OCI-LY7 (cell line): ENCODE results near the gene ETFBKMT. TPM values are rescaled to one million over a fixed set of nuclear protein-coding genes. Genes with fewer than 3 reads are reported as not detected.
"Not testable (repeated sequence)": the region's sequence is repeated elsewhere in the genome, so short reads cannot be mapped to it uniquely, and the experiment has no call there.

Source experiments
- BruUV-seq: library from RNA; stranded (reverse); fragments of 400-500 nt; replicated peaks from 2 replicates; lab custom pipeline; 2021; lab: Mats Ljungman, UMichigan
- CTCF ChIA-PET: fragments of 300-600 bp; sonication (Branson Sonifier 250); formaldehyde crosslinking; loops from one replicate; lab custom pipeline; 2022; ENCODE audit warnings: antibody characterized with exemption; ENCODE audit not compliant: unreplicated experiment; lab: Charles Lee
- POLR2A ChIA-PET: fragments of 300-600 bp; sonication (Branson Sonifier 250); formaldehyde crosslinking; loops from one replicate; lab custom pipeline; 2022; ENCODE audit warnings: antibody characterized with exemption; lab: Charles Lee
- DNase-seq: peaks from one replicate; pipeline ENCODE4 v3.0.0-alpha.2; 2015; ENCODE audit warnings: low spot score
- H2AFZ ChIP-seq: fragments of 200-600 bp; sonication (generic), shearing (Covaris generic); 2 replicates; pipeline ENCODE4 v1.6.1; 2014; ENCODE audit warnings: mild to moderate bottlenecking, antibody characterized with exemption, low read length, moderate library complexity
- H3K27ac ChIP-seq: fragments of 200-600 bp; sonication (generic); 2 replicates; pipeline ENCODE4 v1.5.1; 2014; ENCODE audit warnings: mixed run types, low read depth, mild to moderate bottlenecking, moderate library complexity, low read length, inconsistent platforms; ENCODE audit not compliant: poor library complexity, severe bottlenecking
- H3K36me3 ChIP-seq: fragments of 200-600 bp; sonication (generic); 2 replicates; pipeline ENCODE4 v1.6.1; 2014; ENCODE audit warnings: mild to moderate bottlenecking, antibody characterized with exemption, low read length, moderate library complexity, mixed read lengths; ENCODE audit not compliant: insufficient read depth
- H3K4me1 ChIP-seq: fragments of 200-600 bp; sonication (generic); 2 replicates; pipeline ENCODE4 v1.5.1; 2014; ENCODE audit warnings: mild to moderate bottlenecking, low read length; ENCODE audit not compliant: insufficient read depth, poor library complexity, severe bottlenecking
- H3K4me2 ChIP-seq: fragments of 200-600 bp; sonication (generic); 2 replicates; pipeline ENCODE4 v1.6.1; 2014; ENCODE audit warnings: mild to moderate bottlenecking, low read length
- H3K4me3 ChIP-seq: fragments of 200-600 bp; sonication (generic); 2 replicates; pipeline ENCODE4 v1.5.1; 2014; ENCODE audit warnings: mild to moderate bottlenecking, low read depth, low read length; ENCODE audit not compliant: poor library complexity, severe bottlenecking
- H3K79me2 ChIP-seq: fragments of 200-600 bp; sonication (generic); 2 replicates; pipeline ENCODE4 v1.6.1; 2016; ENCODE audit warnings: low read depth, mild to moderate bottlenecking, low read length, moderate library complexity, mixed read lengths; ENCODE audit not compliant: insufficient read depth
- H3K9me2 ChIP-seq: fragments of 200-600 bp; sonication (generic); 2 replicates; pipeline ENCODE4 v1.6.1; 2016; ENCODE audit warnings: mild to moderate bottlenecking, low read length, mixed read lengths; ENCODE audit not compliant: insufficient read depth
- H3K9me3 ChIP-seq: fragments of 200-600 bp; sonication (generic); 2 replicates; pipeline ENCODE4 v1.6.1; 2014; ENCODE audit warnings: mild to moderate bottlenecking, mixed run types, low read length, mixed read lengths
- H4K20me1 ChIP-seq: fragments of 200-600 bp; sonication (generic); 2 replicates; pipeline ENCODE4 v1.6.1; 2014; ENCODE audit warnings: mild to moderate bottlenecking, antibody characterized with exemption, low read length, moderate library complexity, mixed read lengths; ENCODE audit not compliant: insufficient read depth
- CTCF ChIP-seq: fragments of 200-600 bp; sonication (generic); conservative IDR thresholded peaks from 2 replicates; pipeline ENCODE4 v1.5.1; 2014; ENCODE audit warnings: mild to moderate bottlenecking, antibody characterized with exemption, low read length, moderate library complexity, mixed read lengths
- EZH2phosphoT487 ChIP-seq: fragments of 200-600 bp; sonication (generic); IDR thresholded peaks from 2 replicates; pipeline ENCODE4 v1.6.1; 2018; ENCODE audit warnings: low read depth, borderline replicate concordance, mild to moderate bottlenecking, mixed run types, antibody characterized with exemption, low read length, moderate library complexity, mixed read lengths
- intact Hi-C: fragments of 100-400 bp; cut with micrococcal nuclease; formaldehyde crosslinking; loops from one replicate; pipeline ENCODE4 v1.10.0; 2022; ENCODE audit not compliant: unreplicated experiment
- total RNA-seq, 2 experiments: library from RNA; depleted of rRNA in 1 of 2; stranded (reverse); fragments of >200 nt in 1 of 2; shearing (Covaris generic) in 1 of 2; gene quantifications; 2 replicates each; pipeline ENCODE4 v1.2.3, GENCODE V29; 2014 to 2022

Gene ETFBKMT
- total RNA-seq, 2 experiments from 2014 or later, result 0.92 to 2.8 TPM

DNA sequence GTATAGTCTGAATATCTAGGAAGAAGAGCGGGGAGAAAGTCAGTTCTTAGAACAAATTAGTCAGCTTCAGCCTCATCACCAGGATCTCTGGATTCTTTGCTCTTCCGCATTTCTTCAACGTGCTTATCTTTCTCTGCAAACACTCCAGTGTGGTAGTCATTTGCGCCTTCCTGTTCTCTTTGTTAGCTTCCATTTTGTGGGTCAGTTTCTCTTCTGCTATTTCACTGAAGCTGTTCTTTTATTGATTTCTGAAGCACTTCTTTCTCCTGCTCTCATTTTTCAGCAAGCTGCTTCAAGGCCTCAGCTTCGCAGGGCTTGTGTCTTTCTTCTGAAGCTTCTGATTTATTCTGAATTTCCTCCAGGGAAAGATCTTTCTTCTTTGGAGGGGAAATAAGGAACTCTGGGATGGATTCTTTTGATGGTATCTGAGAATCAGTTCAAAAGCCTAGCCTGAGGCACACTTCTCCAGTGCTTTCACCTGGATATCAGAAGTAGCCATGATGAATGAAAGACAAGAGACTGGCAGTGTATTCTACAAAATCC lies 55.9 kb downstream of the ETFBKMT start:
- Histone ChIP-seq H4K20me1 (no peaks in the 10 kb centered on the region), H3K4me1 (peaks cover 20% of the 10 kb centered on the region), H3K36me3 (peaks cover 43% of the 10 kb centered on the region), H3K4me2 (peak overlapping the region; percentile 51), H3K9me2 (no peaks in the 10 kb centered on the region), H2AFZ (peak overlapping the region; percentile 99), H3K27ac (peak overlapping the region; percentile 80), H3K79me2 (no peaks in the 10 kb centered on the region; the same call in 1 of the 2 replicates), H3K4me3 (peak overlapping the region; percentile 50), H3K9me3 (peaks cover 20% of the 10 kb centered on the region)
- ChIA-PET POLR2A (interaction anchor here (0.6 to 4.0 kb wide), 21 partner anchors 10 to 546 kb away, joined by 3 to 59 read pairs (median 4); partner anchors contain the start of gene AMN1), CTCF (interaction anchor here (1.3 kb wide), 1 partner anchor 46 kb away, joined by 4 read pairs; no protein-coding TSS in a partner anchor)
- BruUV-seq, result no TSS peak
- peak; percentile 88 for DNase-seq
- intact Hi-C loops, result no loop called here
- TF ChIP-seq EZH2phosphoT487 (no peak), CTCF (no peak)

- H3K79me2 ChIP-seq, H3K27ac ChIP-seq, H2AFZ ChIP-seq, DNase-seq, POLR2A ChIA-PET, H3K9me2 ChIP-seq, H3K4me2 ChIP-seq, BruUV-seq, H3K4me3 ChIP-seq, intact Hi-C loops, CTCF ChIA-PET, H4K20me1 ChIP-seq: not testable (repeated sequence)
- Histone ChIP-seq H3K9me3 (peaks cover 20% of the 10 kb centered on the region), H3K36me3 (peaks cover 52% of the 10 kb centered on the region), H3K4me1 (peaks cover 28% of the 10 kb centered on the region)
These were observed 57.5 kb downstream of the ETFBKMT start for GRCh38 chr12:31716998-31717397.

GRCh38 chr12:31718542-31719198 lies 59.2 kb downstream of the ETFBKMT start:
- DNase-seq, BruUV-seq, CTCF ChIA-PET, H3K4me3 ChIP-seq, H3K9me2 ChIP-seq, H2AFZ ChIP-seq, intact Hi-C loops, H3K79me2 ChIP-seq, H4K20me1 ChIP-seq, H3K27ac ChIP-seq, H3K4me2 ChIP-seq: not testable (repeated sequence)
- Histone ChIP-seq H3K4me1 (peaks cover 39% of the 10 kb centered on the region), H3K9me3 (peaks cover 16% of the 10 kb centered on the region), H3K36me3 (peaks cover 47% of the 10 kb centered on the region)
- POLR2A ChIA-PET, result interaction anchor here (0.5 kb wide), 1 partner anchor 260 kb away, joined by 4 read pairs; no protein-coding TSS in a partner anchor
